Mononuclear cell (primary cell): ENCODE data around the gene GSTM2. TPM values are rescaled to one million over a fixed set of nuclear protein-coding genes. Genes with fewer than 3 reads are reported as not detected.

Source experiments
- H3K27me3 ChIP-seq: 2 replicates; pipeline ENCODE4 v1.6.0; 2011; ENCODE audit warnings: low read length, control low read depth; ENCODE audit not compliant: insufficient read depth
- H3K4me1 ChIP-seq: 2 replicates; pipeline ENCODE4 v1.5.1; 2011; ENCODE audit warnings: mild to moderate bottlenecking, low read length, control low read depth; ENCODE audit not compliant: insufficient read depth
- H3K4me3 ChIP-seq: 2 replicates; pipeline ENCODE4 v1.5.1; 2011; ENCODE audit warnings: mild to moderate bottlenecking, low read length, moderate library complexity
- H3K9me3 ChIP-seq: 2 replicates; pipeline ENCODE4 v1.5.1; 2011; ENCODE audit warnings: low read depth, mild to moderate bottlenecking, control low read depth, low read length
- total RNA-seq: library from RNA; depleted of rRNA; stranded (reverse); fragments of >200 nt; gene quantifications from one replicate; pipeline ENCODE4 v1.2.3, GENCODE V29; 2012

The GSTM2 gene
- total RNA-seq, 1 donor, result 16.1 TPM

DNA sequence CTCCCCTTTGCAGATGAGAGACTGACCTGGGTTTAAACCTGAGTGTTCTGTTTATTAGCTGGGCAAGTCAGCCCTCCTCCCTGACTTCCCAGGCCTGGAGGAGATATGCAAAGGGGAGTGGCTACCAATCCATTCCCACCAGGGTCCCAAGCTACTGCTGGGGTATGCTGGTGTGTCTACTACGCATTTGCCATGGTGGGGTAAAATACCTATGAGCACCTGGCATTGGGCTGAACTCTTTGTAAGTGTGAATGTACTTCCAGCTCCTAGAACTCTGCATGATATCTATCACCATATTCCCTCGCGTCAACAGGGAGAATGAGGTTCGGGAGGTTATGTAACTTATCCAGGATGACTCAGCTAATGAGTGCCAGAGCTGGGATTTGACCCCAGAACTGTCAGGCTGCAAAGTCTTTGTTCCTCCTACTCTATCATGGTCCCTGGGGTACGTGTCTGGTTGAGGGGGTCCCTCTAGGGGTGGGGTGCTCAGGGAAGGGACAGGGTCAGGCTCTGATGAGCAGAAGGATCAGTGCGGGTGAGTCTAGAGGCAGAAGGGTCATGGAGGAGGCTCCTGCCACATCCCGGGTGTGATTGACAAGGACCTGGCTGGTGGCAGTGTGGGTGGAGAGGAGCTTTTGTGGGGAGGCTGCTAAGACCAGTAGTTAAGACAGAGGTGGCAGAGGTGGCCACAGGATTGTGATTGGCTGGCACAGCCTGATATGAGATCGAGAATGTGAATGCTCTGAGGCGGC, 31.5 kb upstream of the GSTM2 start:
- no peaks in the 10 kb centered on the region for H3K27me3 ChIP-seq
- no peaks in the 10 kb centered on the region for H3K9me3 ChIP-seq
- H3K4me1 ChIP-seq, result peaks cover 14% of the 10 kb centered on the region
- H3K4me3 ChIP-seq, result no peak overlapping the region

DNA sequence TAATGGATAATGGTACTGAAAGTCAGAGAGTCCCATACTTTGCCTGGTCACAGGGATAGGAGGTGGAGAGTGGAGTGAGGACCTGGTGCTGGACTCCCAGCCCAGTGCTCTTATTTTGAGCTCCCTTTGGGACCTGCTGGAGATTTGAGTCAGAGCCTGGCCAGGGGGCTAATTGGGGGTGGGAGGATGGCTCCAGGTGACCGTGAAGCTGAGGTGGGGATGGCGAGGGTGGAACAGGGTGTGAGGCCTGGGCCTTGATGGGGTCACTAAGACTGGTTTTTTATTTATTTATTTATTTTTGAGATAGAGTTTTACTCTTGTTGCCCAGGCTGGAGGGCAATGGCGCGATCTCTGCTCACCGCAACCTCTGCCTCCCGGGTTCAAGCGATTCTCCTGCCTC, 30.4 kb upstream of the GSTM2 start:
- Histone ChIP-seq H3K27me3 (no peaks in the 10 kb centered on the region), H3K4me3 (no peak overlapping the region), H3K9me3 (no peaks in the 10 kb centered on the region), H3K4me1 (peaks cover 14% of the 10 kb centered on the region)

DNA sequence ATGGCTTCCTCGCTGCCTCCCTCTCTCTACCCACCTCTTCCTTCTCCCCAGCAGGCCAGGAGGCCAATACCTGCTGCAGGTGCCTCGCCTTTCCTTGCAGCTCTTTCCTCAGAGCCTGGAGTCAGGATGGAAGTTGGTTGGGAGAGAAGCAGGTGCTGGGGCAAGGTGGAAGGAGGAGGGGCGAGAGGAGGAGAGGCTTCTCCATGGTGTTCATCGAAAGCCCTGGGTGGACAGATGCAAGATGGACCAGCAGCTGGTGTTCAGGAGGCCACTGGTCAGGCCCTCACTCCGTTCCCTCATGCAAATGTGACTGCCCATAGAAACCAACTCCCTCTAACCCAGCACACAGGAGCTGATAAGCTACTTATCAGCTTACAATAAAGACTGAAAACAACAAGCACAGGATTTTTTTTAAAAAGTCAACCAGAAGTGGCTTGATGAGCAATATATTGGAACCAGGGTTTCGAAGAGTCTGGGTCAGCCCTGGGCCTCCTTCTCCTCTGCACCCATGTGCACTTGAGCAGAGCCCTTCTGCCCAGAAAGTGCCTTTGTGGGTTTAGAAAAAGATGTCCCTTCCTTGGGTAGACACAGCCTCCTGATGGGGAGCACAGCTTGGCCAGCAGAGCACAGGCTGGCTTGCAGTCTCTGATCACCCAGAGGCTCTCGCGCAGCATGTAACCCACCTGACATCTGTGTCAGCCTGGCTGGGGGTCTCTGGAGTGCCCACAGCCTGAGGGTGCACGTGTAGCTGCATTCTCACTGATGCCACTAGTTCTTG, 28.6 kb upstream of the GSTM2 start:
- Histone ChIP-seq H3K4me1 (peaks cover 20% of the 10 kb centered on the region), H3K4me3 (no peak overlapping the region), H3K9me3 (no peaks in the 10 kb centered on the region), H3K27me3 (no peaks in the 10 kb centered on the region)

DNA sequence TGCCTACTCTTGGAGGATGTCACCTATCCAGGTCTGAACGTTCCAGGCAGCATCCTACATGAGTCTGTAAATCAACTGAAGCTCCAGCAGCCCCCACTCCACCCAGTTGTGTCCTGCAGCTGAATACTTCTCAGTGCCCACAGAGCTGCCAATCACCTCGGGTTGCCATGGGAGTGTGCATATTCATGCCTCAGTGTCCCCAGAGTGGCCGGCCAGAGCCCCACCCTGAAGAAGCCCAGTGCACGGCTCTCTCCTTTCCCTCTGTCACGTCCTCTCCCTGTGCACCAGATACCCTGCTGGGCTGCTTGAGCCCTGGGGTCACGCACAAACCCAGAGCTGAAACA, 28.0 kb upstream of the GSTM2 start:
- Histone ChIP-seq H3K9me3 (no peaks in the 10 kb centered on the region), H3K4me3 (no peak overlapping the region), H3K4me1 (peaks cover 14% of the 10 kb centered on the region), H3K27me3 (no peaks in the 10 kb centered on the region)

DNA sequence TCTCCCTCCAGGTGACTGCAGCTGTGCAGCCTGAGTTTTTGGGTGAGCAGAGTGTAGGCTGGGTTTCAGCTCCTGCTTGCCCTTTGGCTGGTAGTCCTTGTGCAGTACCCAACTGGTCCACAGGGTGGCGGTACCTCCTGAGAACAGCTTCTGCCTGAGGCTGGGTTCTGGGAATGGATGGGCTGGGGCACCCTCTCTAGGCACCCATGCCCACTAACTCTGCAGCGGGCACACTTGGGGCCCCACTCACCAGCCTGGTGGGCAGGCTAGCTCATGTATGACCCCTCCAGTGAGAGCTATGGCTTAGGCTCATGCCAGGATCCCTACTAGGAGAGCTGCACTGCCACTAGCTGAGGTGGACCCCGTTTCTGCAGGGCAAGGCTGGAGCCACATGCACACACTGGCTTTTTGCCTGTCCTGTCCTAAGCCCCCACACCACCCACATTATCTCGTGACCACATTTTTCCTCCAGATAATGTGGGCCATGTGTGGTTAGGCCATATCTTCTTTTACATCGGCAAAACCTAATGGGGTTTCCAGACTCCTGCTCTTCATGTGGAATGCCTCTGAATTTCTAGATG, 27.5 kb upstream of the GSTM2 start:
- Histone ChIP-seq H3K4me3 (no peak overlapping the region), H3K4me1 (peaks cover 11% of the 10 kb centered on the region), H3K9me3 (no peaks in the 10 kb centered on the region), H3K27me3 (no peaks in the 10 kb centered on the region)

DNA sequence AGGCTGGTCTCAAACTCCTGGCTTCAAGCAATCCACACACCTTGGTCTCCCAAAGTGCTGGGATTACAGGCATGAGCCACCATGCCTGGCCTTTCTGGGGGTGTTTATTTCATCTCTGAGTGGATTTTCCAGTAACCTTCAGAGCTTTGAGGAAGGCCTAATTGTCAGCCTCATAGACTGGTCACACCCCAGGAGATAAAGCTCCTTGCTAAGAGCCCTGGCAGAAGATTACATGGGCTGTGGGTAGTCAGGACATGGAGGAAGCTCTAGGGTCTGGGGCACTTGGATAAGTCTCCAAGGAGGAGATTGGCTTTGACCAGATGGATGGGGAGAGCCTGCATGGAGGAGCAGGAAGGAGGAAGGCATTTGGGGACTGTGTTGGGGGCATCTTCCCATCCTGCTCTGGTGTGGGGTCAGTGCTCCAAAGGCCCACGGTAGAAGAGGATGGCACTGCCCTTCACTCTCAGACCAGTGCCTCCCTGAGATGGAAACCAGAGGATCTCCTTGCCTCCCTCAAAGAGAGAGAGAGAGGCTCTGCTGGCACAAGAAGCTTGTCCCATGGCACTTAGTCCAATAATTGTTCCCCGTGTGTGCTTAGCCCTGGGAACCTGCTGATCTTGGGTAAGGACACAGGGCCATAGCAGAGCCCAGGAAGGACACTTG, 26.6 kb upstream of the GSTM2 start:
- H3K27me3 ChIP-seq, result no peaks in the 10 kb centered on the region
- peaks cover 11% of the 10 kb centered on the region for H3K4me1 ChIP-seq
- no peak overlapping the region for H3K4me3 ChIP-seq
- H3K9me3 ChIP-seq, result no peaks in the 10 kb centered on the region

DNA sequence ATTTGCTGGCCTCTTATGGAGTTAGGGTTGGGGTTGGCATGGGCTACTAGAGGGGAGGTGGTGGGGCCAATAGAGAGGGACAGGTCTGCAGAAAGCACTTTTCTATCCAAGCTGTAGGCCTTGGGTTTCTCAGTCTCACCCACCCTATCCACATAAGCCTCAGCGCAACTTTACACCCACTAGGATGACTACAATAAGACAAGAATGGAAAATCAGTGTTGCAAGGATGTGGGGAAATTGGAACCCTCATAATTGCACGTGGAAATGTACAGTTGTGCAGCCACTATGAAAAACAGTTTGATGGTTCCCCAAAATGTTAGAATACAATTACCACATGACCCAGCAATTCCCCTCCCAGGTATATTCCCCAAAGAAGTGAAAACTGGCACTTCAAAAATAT, 26.0 kb upstream of the GSTM2 start:
- H3K27me3 ChIP-seq, result no peaks in the 10 kb centered on the region
- no peaks in the 10 kb centered on the region for H3K9me3 ChIP-seq
- H3K4me3 ChIP-seq, result no peak overlapping the region
- peaks cover 11% of the 10 kb centered on the region for H3K4me1 ChIP-seq

DNA sequence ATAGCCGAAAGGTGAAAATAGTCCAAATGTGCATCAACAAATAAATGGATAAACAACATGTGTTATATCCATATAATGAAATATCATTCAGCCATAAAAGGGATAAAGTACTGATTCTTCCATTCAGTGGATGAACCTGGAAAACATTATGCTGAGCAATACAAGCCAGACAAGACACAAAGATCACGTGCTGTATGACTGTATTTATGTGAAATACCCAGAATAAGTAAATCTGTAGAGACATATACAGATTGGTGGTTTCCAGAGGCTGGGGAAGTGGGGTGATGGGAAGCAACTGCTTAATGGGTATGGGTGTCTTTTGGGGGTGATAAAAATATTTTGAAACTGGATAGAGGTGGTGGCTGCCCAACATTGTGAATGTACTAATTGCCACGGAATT, 25.2 kb upstream of the GSTM2 start:
- no peaks in the 10 kb centered on the region for H3K27me3 ChIP-seq
- no peaks in the 10 kb centered on the region for H3K9me3 ChIP-seq
- H3K4me1 ChIP-seq, result peaks cover 11% of the 10 kb centered on the region
- no peak overlapping the region for H3K4me3 ChIP-seq

DNA sequence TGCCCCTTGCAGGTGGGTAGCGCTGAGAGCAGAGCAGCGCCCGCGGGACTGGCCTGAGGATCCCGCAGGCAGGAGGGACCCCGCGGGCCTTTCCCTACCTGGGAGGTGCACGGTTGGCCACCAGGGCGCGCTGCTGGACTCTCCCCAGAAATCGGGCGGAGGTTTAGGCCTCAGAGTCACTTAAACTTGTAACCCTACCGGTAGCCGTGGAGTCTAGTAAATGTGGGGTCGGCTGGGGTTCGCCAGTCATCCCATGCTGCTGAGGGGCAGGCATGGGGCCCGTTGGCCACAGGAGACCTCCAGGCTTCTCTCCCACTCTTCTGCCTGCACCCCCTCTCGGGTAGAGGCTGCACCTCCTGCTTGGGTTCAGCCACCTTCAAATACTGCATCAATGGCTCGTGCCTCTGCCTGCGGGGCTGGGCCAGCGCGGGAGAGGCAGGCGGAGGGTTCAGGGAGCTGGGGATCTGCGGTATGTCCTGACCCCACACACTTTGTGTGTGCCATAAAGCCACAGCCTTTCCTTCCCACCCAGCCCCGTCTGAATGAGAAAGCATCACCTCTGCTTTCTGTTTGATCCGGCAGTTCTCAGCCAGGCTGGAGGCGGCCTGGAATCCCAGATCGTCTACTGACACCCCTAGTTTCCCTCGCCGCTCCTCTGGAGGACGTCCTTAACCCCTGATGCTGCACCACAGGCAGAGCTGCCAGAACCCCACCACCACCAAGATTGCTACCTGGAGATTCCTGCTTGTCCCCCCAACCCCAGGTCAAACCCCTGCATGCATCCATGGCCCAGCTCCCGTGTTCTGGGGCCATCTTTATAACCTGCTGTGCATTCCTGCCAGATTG, 24.2 kb upstream of the GSTM2 start:
- Histone ChIP-seq H3K4me1 (peaks cover 11% of the 10 kb centered on the region), H3K9me3 (no peaks in the 10 kb centered on the region), H3K4me3 (no peak overlapping the region), H3K27me3 (no peaks in the 10 kb centered on the region)

DNA sequence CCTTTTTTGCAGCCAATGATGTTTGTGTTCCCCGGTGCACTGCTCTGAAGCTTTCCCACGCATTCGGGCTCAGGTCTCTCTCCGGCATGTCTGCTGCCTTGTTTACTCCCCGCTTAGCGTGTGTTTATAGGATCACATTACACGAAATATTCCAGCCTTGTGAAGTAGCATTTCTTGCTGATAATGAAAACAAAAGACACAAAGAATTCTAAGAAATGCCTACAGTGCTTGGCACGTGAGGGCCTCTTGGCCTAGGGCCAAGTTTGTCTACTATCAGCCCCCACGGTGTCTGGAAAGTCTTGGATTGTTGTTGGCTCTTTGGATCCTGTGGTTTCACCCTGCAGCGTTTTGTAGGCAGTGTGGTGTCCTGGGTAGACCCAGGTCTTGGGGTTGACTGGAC, 23.2 kb upstream of the GSTM2 start:
- H3K4me1 ChIP-seq, result peaks cover 11% of the 10 kb centered on the region

DNA sequence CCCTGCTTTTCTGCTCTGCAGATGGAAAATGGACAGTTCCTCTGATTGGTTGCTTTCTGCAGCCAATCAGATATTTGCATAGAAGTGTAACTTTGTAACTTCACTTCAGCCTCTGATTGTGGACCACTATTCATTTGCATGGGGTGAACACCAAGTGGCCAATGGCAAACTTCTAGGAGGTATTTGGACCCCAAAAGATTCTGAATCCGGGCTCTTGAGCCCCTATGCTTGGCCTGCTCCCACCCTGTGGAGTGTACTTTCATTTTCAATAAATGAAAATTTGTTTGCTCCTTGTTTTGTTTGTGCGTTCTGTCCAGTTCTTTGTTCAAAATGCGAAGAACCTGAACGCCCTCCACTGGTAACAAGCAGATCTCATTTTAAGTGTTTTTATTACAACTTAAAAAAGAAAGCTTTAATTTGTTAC, 18.4 kb upstream of the GSTM2 start:
- no peaks in the 10 kb centered on the region for H3K4me1 ChIP-seq
- H3K4me3 ChIP-seq, result no peak overlapping the region
- H3K27me3 ChIP-seq, result peaks cover under 1% of the 10 kb centered on the region
- H3K9me3 ChIP-seq, result no peaks in the 10 kb centered on the region

More for the DNA sequence above, 23.2 kb upstream of the GSTM2 start:
- H3K27me3 ChIP-seq, result no peaks in the 10 kb centered on the region
- no peaks in the 10 kb centered on the region for H3K9me3 ChIP-seq
- no peak overlapping the region for H3K4me3 ChIP-seq

DNA sequence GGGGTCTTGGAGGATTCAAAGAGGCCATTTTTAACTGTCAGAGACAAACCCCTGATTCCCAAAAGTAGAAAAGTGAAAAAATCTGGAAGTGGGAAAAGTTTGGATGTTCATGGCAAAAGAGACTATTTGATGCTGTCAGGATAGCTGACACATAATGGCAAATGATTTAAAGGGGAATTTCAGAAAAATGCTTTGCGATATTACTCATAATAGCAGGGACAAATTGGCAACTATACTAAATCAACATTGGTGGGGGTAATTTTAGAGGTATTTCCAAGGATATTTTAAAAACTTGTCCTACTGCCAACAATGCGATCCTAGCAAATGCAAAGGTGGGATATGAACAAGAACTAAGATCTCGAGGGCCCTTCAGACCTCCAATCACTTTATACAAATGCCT, 17.2 kb upstream of the GSTM2 start:
- peaks cover 2% of the 10 kb centered on the region for H3K27me3 ChIP-seq

DNA sequence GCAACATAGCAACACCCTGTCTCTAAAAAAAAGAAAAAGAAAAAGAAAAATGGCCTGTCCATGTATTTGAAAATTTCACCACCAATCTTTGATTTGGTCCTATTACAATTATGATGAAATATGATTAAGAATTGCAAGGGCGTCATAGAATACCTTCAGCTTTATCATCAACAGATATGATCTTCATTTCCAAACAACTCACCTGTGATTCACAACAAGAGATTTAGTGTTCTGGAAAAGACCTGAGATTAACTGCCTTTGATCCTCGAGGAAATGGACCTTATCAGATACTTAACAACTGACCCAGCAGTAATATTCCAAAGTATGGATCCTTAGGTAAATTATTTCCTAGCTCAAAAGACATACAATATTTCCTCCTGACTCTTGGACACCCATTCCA, 15.5 kb upstream of the GSTM2 start:
- H3K4me3 ChIP-seq, result no peak overlapping the region
- peaks cover 2% of the 10 kb centered on the region for H3K27me3 ChIP-seq
- peaks cover 15% of the 10 kb centered on the region for H3K4me1 ChIP-seq
- no peaks in the 10 kb centered on the region for H3K9me3 ChIP-seq

More for the DNA sequence above, 17.2 kb upstream of the GSTM2 start:
- H3K4me1 ChIP-seq, result peaks cover 5% of the 10 kb centered on the region
- no peak overlapping the region for H3K4me3 ChIP-seq
- no peaks in the 10 kb centered on the region for H3K9me3 ChIP-seq

DNA sequence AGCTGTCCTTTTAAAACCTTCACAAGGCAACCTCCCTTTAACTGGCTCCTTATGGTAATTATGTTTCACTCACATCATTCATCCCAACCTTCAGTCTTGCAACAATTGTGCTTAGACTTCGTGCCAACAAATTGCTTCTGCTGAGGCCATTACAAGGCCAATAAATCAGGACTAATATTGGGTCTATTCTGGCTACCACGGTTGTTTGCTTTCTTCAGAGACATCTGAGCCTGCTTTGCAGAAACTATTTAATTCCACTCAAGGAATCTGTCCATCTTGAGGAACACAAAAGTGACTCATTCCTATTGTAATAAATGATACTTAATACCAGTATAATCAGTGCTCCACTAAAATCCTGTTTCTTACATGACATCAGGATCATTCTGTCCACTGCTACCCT, 14.6 kb upstream of the GSTM2 start:
- Histone ChIP-seq H3K9me3 (no peaks in the 10 kb centered on the region), H3K27me3 (peaks cover 2% of the 10 kb centered on the region), H3K4me1 (peaks cover 16% of the 10 kb centered on the region), H3K4me3 (no peak overlapping the region)
